Measurements from ENCODE around the gene SPACA9.

GRCh38 chr9:132862533-132862932, 16.2 kb upstream of the SPACA9 start:
- no peak for TF ChIP-seq CTCF (conservative IDR thresholded peaks at IDR 0.05)
- no peak for TF ChIP-seq ZFX (IDR thresholded peaks at IDR 0.05)

Data from C4-2B (cell line).